Measurements from ENCODE around the gene PCDHGA3.
"Not testable (repeated sequence)": the region's sequence is repeated elsewhere in the genome, so short reads cannot be mapped to it uniquely, and the experiment has no call there.

The PCDHGA3 gene

DNA sequence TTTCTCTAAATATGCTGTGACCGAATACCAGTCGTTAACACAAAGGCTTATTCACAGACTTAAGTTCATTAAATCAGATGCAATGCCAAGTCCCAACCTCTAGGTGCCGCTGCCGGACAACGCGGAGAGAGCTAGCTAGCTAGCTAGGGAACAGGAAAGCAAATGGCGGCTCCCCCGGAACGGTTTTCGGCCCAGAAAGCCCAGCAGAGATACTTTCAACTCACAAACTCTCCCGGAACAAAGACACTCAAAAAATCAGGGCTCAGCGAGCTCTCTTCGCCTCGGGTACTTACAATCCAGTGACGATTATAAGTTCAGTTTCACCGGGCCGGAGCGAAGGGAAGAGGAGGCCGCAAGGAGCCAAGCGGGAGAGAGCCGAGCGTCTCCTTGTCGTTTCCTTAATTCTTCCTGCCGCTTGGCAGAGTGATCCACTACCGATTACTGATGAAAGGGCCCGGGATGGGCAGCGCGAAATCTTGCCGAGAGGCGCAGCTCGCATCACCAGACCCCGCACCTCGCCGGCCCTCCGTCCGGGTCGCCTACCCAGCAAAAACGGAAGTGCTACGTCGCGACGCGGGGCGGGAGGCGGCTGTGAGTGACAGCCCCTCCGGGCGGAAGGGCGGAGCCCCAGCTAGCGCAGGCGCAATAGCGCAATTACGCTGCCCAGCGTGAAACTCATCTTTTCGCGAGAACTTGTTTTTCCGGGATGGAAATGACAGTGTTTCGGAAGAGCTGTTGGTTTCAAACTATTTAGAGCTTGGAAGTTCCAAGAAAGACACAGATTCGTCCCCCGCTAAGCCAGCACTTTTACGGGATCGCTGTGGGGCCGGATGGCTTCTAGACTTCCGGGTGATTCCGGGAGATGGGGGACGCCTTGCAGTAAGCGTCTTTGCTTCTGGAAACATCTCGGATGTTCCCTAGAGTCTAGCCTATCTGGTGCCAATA lies 23.1 kb upstream of the PCDHGA3 start, which contains the start of gene TAF7:
TAF7 (minus strand) TSS at position 560 of the 945 bp plus-strand sequence. CDS start 740 bp downstream, outside the sequence.
- Histone ChIP-seq H4K20me1 (peaks cover 0 to 5% (median 0%) of the 10 kb centered on the region in 11 experiments; a peak in 1 of 22 replicates), H3K9ac (peak within 1 kb of the TSS; percentile 92 to 99 (median 94)), H3K9me3 (replicated peaks in 1 of 11) (peaks cover 93 to 99% (median 97%) of the 10 kb centered on the region in 11 experiments), H3K4me1 (peaks cover 0 to 5% (median 0%) of the 10 kb centered on the region in 10 experiments; a peak in 2 of 20 replicates), H3K4me2 (peak within 1 kb of the TSS; percentile 38 to 71 (median 59)), H3K27me3 (peaks cover 0 to 3% (median 0%) of the 10 kb centered on the region in 11 experiments; a peak in 2 of 22 replicates), H3K4me3 (peak within 1 kb of the TSS; percentile 70 to 90 (median 81)), H3K36me3 (peaks cover 44 to 46% (median 45%) of the 10 kb centered on the region in 11 experiments), H3K27ac (peak within 1 kb of the TSS; percentile 95 to 99 (median 97))
- TF ChIP-seq Cebpa-rat (IDR thresholded peaks at IDR 0.05): no peak

- Histone ChIP-seq H3K4me3 (no peak overlapping the region), H3K9ac (no peak overlapping the region), H3K9me3 (replicated peaks in 1 of 11) (peaks cover 88 to 98% (median 93%) of the 10 kb centered on the region in 11 experiments), H3K36me3 (peaks cover 27 to 29% (median 27%) of the 10 kb centered on the region in 11 experiments), H3K27me3 (peaks cover 0 to 3% (median 0%) of the 10 kb centered on the region in 11 experiments; a peak in 2 of 22 replicates), H3K4me2 (no peak overlapping the region), H3K27ac (no peak overlapping the region), H4K20me1 (no peaks in the 10 kb centered on the region), H3K4me1 (peaks cover 0 to 9% (median 6%) of the 10 kb centered on the region in 10 experiments; a peak in 8 of 20 replicates)
- no peak for TF ChIP-seq Cebpa-rat (IDR thresholded peaks at IDR 0.05)
These were observed 21.4 kb upstream of the PCDHGA3 start for GRCh38 chr5:141322261-141322660.

DNA sequence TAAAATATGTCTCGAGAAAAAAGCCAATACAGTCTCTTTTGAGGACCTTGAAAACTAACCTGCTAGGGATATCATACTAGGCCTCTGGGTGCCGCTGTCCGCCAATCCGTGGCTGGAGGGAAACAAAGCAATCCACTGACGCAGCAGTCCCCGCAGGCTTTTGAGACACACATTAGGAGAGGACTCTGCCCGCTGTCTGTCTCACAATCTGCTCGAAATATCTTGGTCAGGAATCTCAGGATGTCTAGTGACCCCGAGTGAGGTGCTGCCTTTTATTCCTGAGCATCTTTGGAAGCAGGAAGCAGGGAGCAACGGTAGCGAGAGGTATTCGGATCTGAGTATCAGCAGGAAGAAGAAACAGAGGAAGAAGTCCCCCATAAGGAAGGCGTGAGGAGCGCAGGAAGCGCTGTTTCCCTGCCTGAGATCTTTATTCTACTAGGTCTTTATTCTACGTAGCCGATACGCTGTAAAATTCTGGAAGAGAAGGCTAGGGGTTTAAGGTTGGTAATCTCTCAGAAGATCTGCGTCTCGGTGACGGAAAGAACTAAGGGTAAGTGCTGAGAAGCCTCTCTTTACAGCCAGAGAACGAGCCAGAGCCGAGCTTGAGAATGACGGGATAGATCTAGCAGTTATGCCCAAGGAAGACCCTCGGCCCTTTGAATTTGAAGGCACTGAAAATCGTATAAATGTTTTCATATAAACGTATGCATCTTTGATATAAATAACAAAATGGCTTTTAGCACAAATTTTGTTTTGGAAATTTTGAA lies 17.4 kb upstream of the PCDHGA3 start:
- no peak for TF ChIP-seq Cebpa-rat (IDR thresholded peaks at IDR 0.05)
- peak overlapping the region; percentile 53 to 66 (median 60) for H3K4me3 ChIP-seq
- peak overlapping the region; percentile 74 to 87 (median 82) for H3K9ac ChIP-seq
- peaks cover 8 to 22% (median 16%) of the 10 kb centered on the region in 11 experiments; a peak in 16 of 22 replicates for H3K36me3 ChIP-seq
- no peaks in the 10 kb centered on the region for H4K20me1 ChIP-seq
- H3K9me3 ChIP-seq (replicated peaks in 1 of 11): peaks cover 88 to 98% (median 94%) of the 10 kb centered on the region in 11 experiments
- H3K4me1 ChIP-seq: peaks cover 0 to 9% (median 5%) of the 10 kb centered on the region in 10 experiments; a peak in 7 of 20 replicates
- peak overlapping the region; percentile 52 to 79 (median 60) for H3K4me2 ChIP-seq
- no peaks in the 10 kb centered on the region for H3K27me3 ChIP-seq
- H3K27ac ChIP-seq: peak overlapping the region; percentile 55 to 87 (median 80); a peak in 21 of 22 replicates

GRCh38 chr5:141328231-141328630 lies 15.4 kb upstream of the PCDHGA3 start:
- no peaks in the 10 kb centered on the region for H3K27me3 ChIP-seq
- no peak overlapping the region for H3K9ac ChIP-seq
- H3K4me3 ChIP-seq: no peak overlapping the region
- peaks cover 8 to 31% (median 18%) of the 10 kb centered on the region in 11 experiments; a peak in 15 of 22 replicates for H3K36me3 ChIP-seq
- peaks cover 0 to 9% (median 4%) of the 10 kb centered on the region in 10 experiments; a peak in 7 of 20 replicates for H3K4me1 ChIP-seq
- no peak overlapping the region for H3K4me2 ChIP-seq
- no peaks in the 10 kb centered on the region for H4K20me1 ChIP-seq
- no peak overlapping the region for H3K27ac ChIP-seq
- no peak for TF ChIP-seq Cebpa-rat (IDR thresholded peaks at IDR 0.05)
- H3K9me3 ChIP-seq (replicated peaks in 1 of 11): peaks cover 89 to 98% (median 94%) of the 10 kb centered on the region in 11 experiments

- Histone ChIP-seq H3K9ac (no peak within 1 kb of the TSS), H3K36me3 (peaks cover 8 to 31% (median 18%) of the 10 kb centered on the region in 11 experiments; a peak in 15 of 22 replicates), H4K20me1 (no peaks in the 10 kb centered on the region), H3K27me3 (no peaks in the 10 kb centered on the region), H3K9me3 (replicated peaks in 1 of 11) (peaks cover 85 to 97% (median 90%) of the 10 kb centered on the region in 11 experiments), H3K4me3 (no peak within 1 kb of the TSS), H3K4me2 (no peak within 1 kb of the TSS), H3K4me1 (peaks cover 0 to 9% (median 4%) of the 10 kb centered on the region in 10 experiments; a peak in 7 of 20 replicates), H3K27ac (no peak within 1 kb of the TSS)
- no peak for TF ChIP-seq Cebpa-rat (IDR thresholded peaks at IDR 0.05)
These were observed 13.1 kb upstream of the PCDHGA3 start, which contains the start of gene PCDHGA1 for GRCh38 chr5:141330299-141331080. TSS of gene PCDHGA1 (plus strand) at chr5:141330514.

- H3K9me3 ChIP-seq (replicated peaks in 1 of 11): peaks cover 82 to 100% (median 93%) of the 10 kb centered on the region in 11 experiments
These were observed 11.1 kb upstream of the PCDHGA3 start for GRCh38 chr5:141332571-141332970.

GRCh38 chr5:141338538-141339306 lies 4.9 kb upstream of the PCDHGA3 start, which contains the start of gene PCDHGA2:
TSS of gene PCDHGA2 (plus strand) at chr5:141338760.
- Histone ChIP-seq H3K9me3 (replicated peaks in 1 of 11) (peaks cover 81 to 100% (median 93%) of the 10 kb centered on the region in 11 experiments), H3K27me3 (no peaks in the 10 kb centered on the region), H3K27ac (no peak within 1 kb of the TSS), H4K20me1 (no peaks in the 10 kb centered on the region), H3K36me3 (peaks cover 0 to 10% (median 0%) of the 10 kb centered on the region in 11 experiments; a peak in 4 of 22 replicates), H3K9ac (no peak within 1 kb of the TSS), H3K4me3 (peak within 1 kb of the TSS in 1 of 10 experiments; percentile 29; a peak in 5 of 20 replicates), H3K4me1 (no peaks in the 10 kb centered on the region), H3K4me2 (no peak within 1 kb of the TSS)
- TF ChIP-seq Cebpa-rat (IDR thresholded peaks at IDR 0.05): no peak

More at GRCh38 chr5:141332571-141332970, 11.1 kb upstream of the PCDHGA3 start:
- not testable (repeated sequence) for H3K4me3 ChIP-seq, H3K27me3 ChIP-seq, H3K4me2 ChIP-seq, H3K9ac ChIP-seq, H3K4me1 ChIP-seq, H3K27ac ChIP-seq, H4K20me1 ChIP-seq
- peaks cover 8 to 29% (median 18%) of the 10 kb centered on the region in 11 experiments; a peak in 15 of 22 replicates for H3K36me3 ChIP-seq

GRCh38 chr5:141340781-141341354 lies 2.8 kb upstream of the PCDHGA3 start:
- H3K9me3 ChIP-seq (replicated peaks in 1 of 11): peaks cover 96 to 100% (median 99%) of the 10 kb centered on the region in 11 experiments
- not testable (repeated sequence) for H3K4me2 ChIP-seq, H3K27ac ChIP-seq, H3K27me3 ChIP-seq, H3K9ac ChIP-seq, H4K20me1 ChIP-seq, H3K4me3 ChIP-seq, H3K4me1 ChIP-seq
- H3K36me3 ChIP-seq: peaks cover 0 to 14% (median 0%) of the 10 kb centered on the region in 11 experiments; a peak in 5 of 22 replicates

Data from BLaER1 treated with 17β-estradiol and CSF1 and Interleukin-3, amounts not matched to agents 10 nM and 100 nM (cell line).